ENCODE data around the gene ASTN2. TPM values are rescaled to one million over a fixed set of nuclear protein-coding genes. Genes with fewer than 3 reads are reported as not detected.
"Not testable (repeated sequence)": the region's sequence is repeated elsewhere in the genome, so short reads cannot be mapped to it uniquely, and the experiment has no call there.

Gene ASTN2
- total RNA-seq, 4 donors from 2014 or later = 0.97 to 4.7 (median 3.0) TPM

DNA sequence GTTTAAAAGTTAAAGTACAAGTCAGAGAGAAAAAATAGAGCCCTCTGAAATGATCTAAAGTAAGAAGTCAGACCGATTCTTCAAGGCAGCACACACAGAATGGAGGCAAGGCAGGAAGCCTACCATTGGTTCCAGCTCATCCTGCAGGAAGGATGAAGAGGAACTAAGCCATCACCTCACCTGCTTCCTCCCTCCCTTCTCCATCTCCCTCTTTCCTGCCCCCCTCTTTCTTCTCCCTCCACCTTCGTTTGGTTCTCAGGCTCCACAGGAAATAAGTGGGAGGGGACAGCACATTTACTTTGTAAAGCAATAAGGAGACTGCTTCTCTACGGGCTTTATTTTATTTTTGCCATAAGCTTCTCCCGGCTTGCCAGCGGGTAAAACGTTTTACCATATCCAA lies 514.3 kb downstream of the ASTN2 start:
- intact Hi-C loops (cut with DNase I; ENCODE audit: low total_unique reads) = no loop called here
- no peak for DNase-seq (ENCODE audit: low spot score in 2 of 2)
- no peak for TF ChIP-seq POLR2A (IDR thresholded peaks at IDR 0.05)
- TF ChIP-seq, protein P1, sequence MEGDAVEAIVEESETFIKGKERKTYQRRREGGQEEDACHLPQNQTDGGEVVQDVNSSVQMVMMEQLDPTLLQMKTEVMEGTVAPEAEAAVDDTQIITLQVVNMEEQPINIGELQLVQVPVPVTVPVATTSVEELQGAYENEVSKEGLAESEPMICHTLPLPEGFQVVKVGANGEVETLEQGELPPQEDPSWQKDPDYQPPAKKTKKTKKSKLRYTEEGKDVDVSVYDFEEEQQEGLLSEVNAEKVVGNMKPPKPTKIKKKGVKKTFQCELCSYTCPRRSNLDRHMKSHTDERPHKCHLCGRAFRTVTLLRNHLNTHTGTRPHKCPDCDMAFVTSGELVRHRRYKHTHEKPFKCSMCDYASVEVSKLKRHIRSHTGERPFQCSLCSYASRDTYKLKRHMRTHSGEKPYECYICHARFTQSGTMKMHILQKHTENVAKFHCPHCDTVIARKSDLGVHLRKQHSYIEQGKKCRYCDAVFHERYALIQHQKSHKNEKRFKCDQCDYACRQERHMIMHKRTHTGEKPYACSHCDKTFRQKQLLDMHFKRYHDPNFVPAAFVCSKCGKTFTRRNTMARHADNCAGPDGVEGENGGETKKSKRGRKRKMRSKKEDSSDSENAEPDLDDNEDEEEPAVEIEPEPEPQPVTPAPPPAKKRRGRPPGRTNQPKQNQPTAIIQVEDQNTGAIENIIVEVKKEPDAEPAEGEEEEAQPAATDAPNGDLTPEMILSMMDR (IDR thresholded peaks at IDR 0.05) = no peak
- WGBS, 2 donors = 73 to 75% methylated on average over 6 of the region's 6 CpGs
- no peak overlapping the region for H3K4me3 ChIP-seq (ENCODE audit: low read depth, poor library complexity, severe bottlenecking)

DNA sequence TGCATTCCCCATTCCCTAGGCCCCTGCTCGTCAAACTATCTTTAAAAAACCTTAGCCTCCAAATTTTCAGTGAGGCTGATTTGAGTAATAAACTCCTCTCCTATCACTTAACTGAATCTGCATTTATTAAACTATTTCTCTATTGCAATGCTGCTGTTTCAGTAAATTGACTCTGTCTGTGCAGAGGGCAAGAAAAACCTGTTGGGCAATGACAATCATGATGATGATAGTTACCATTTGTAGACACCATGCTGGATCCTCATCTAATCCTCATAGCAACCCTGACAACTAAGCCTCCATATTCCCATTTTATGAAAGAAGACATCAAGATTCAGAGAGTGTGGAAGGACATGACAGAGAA lies 514.9 kb downstream of the ASTN2 start:
- no peak overlapping the region for H3K4me3 ChIP-seq (ENCODE audit: low read depth, poor library complexity, severe bottlenecking)
- no peak for DNase-seq (ENCODE audit: low spot score in 2 of 2)
- TF ChIP-seq, protein P1 (IDR thresholded peaks at IDR 0.05) = no peak
- no peak for TF ChIP-seq POLR2A (IDR thresholded peaks at IDR 0.05)
- 25 to 72% methylated on average over 1 of the region's 1 CpG for WGBS, 2 donors
- intact Hi-C loops (cut with DNase I; ENCODE audit: low total_unique reads) = no loop called here

GRCh38 chr9:116899337-116900006 lies 515.4 kb downstream of the ASTN2 start:
- WGBS, 2 donors = 31 to 38% methylated on average over 2 of the region's 2 CpGs
- TF ChIP-seq, protein P1 (IDR thresholded peaks at IDR 0.05) = no peak
- no peak for TF ChIP-seq POLR2A (IDR thresholded peaks at IDR 0.05)
- intact Hi-C loops (cut with DNase I; ENCODE audit: low total_unique reads) = no loop called here
- DNase-seq (ENCODE audit: low spot score in 2 of 2) = no peak
- H3K4me3 ChIP-seq (ENCODE audit: low read depth, poor library complexity, severe bottlenecking) = no peak overlapping the region

DNA sequence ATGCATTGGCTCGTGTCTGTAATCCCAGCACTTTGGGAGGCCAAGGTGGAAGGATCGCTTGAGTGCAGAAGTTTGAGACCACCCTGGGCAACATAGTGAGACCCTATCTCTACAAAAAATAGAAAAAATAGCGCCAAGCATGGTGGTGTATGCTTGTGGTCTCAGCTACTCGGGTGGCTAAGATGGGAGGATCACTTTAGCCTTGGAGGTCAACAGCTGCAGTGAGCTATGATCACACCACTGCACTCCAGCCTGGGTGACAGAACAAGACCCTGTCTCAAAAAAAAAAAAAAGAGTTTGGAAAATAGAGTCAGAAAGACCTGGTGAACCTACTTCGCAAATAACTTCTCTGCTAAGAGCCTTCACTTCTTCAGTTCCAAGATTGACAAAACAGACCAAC lies 516.7 kb downstream of the ASTN2 start:
- H3K4me3 ChIP-seq (ENCODE audit: low read depth, poor library complexity, severe bottlenecking); DNase-seq (ENCODE audit: low spot score in 2 of 2); intact Hi-C loops (cut with DNase I; ENCODE audit: low total_unique reads): not testable (repeated sequence)
- WGBS, 2 donors = 89 to 92% methylated on average over 5 of the region's 5 CpGs

DNA sequence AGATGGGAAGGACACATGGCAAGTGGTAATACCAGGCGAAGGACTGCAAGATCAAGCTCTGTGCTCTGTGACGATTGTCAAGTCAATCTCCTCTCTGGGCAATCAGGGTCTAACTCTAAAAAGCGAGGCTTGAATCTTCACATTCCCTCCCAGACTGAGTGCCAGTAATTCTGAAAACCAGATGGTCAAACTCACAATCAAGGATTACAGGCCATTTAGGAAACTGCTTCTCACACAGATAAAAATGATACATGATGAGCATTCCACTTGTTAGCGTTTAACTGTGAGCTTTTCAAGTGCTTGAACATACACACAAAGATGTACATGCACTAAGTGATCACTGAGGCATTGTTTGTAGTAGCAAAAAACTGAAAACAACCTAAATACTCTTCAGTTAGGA lies 517.7 kb downstream of the ASTN2 start:
- 58 to 63% methylated on average over 4 of the region's 4 CpGs for WGBS, 2 donors
- intact Hi-C loops (cut with DNase I; ENCODE audit: low total_unique reads) = no loop called here
- no peak for DNase-seq (ENCODE audit: low spot score in 2 of 2)
- no peak for TF ChIP-seq POLR2A (IDR thresholded peaks at IDR 0.05)
- TF ChIP-seq, protein P1 (IDR thresholded peaks at IDR 0.05) = no peak
- H3K4me3 ChIP-seq (ENCODE audit: low read depth, poor library complexity, severe bottlenecking) = no peak overlapping the region

GRCh38 chr9:116895961-116896360 lies 518.9 kb downstream of the ASTN2 start:
- no peak overlapping the region for H3K4me3 ChIP-seq (ENCODE audit: low read depth, poor library complexity, severe bottlenecking)
- intact Hi-C loops (cut with DNase I; ENCODE audit: low total_unique reads) = no loop called here
- no peak for TF ChIP-seq POLR2A (IDR thresholded peaks at IDR 0.05)
- TF ChIP-seq, protein P1 (IDR thresholded peaks at IDR 0.05) = no peak
- DNase-seq (ENCODE audit: low spot score in 2 of 2) = no peak

All from lower leg skin (tissue), 4 donors.